ENCODE measurements around the gene PALM. TPM values are rescaled to one million over a fixed set of nuclear protein-coding genes. Genes with fewer than 3 reads are reported as not detected.
A peak's percentile ranks its signal among the peaks of the same experiment; 100 is the strongest.

The PALM gene
- total and polyA plus RNA-seq, 9 of the 15 experiments (the other 6 are each of a cell fraction or from before 2014, with no cell fraction given): 0.04 to 6.6 (median 1.7) TPM

- TF ChIP-seq CTCFL (IDR thresholded peaks at IDR 0.05; ENCODE audit: borderline replicate concordance, insufficient read depth, low read depth, low read length, poor library complexity, severe bottlenecking): no peak
- 0 out of 2 replicates have a peak, but pooled peaks have one; percentile 40 for TF ChIP-seq GATAD2B (IDR thresholded peaks at IDR 0.05; ENCODE audit: borderline replicate concordance)
- TF ChIP-seq VEZF1 (CRISPR knock-in tag; IDR thresholded peaks at IDR 0.05): peak; percentile 44
- 0 out of 2 replicates have a peak, but pooled peaks have one; percentile 42 for TF ChIP-seq ERF (CRISPR knock-in tag; IDR thresholded peaks at IDR 0.05)
- peak; percentile 90; the same call in 1 of the 2 replicates for TF ChIP-seq ZBTB7A (IDR thresholded peaks at IDR 0.05; ENCODE audit: borderline replicate concordance, control insufficient read depth, low read depth, low read length)
- TF ChIP-seq ARID3A (IDR thresholded peaks at IDR 0.05; ENCODE audit: borderline replicate concordance, low read depth, low read length): no peak
- TF ChIP-seq REST (IDR thresholded peaks at IDR 0.05; ENCODE audit: borderline replicate concordance): peak; percentile 42; the same call in 1 of the 2 replicates
- no peak for TF ChIP-seq REST (CRISPR knock-in tag; IDR thresholded peaks at IDR 0.05; ENCODE audit: low read depth)
Observed at GRCh38 chr19:709196-709964, 645 bp downstream of the PALM start (continued).

Data from K562 (cell line).